DOHH2 (cell line): ENCODE data around the gene CDK14.

ENCODE experiments used
- CTCF ChIP-seq: fragments of 200-600 bp; sonication (generic); IDR thresholded peaks from one replicate; pipeline ENCODE4 v1.5.1; 2014; ENCODE audit warnings: antibody characterized with exemption, mild to moderate bottlenecking, low read depth, low read length; ENCODE audit not compliant: poor library complexity, severe bottlenecking
- EZH2phosphoT487 ChIP-seq: fragments of 200-600 bp; sonication (generic); IDR thresholded peaks from 2 replicates; pipeline ENCODE4 v1.6.1; 2017; ENCODE audit warnings: borderline replicate concordance, mild to moderate bottlenecking, antibody characterized with exemption, low read length, moderate library complexity, mixed read lengths

GRCh38 chr7:91165006-91165845, 569.1 kb downstream of the CDK14 start:
- TF ChIP-seq CTCF (no peak), EZH2phosphoT487 (no peak)
